Lung (tissue), 12 donors: Measurements from ENCODE around the gene HNRNPAB. TPM values are rescaled to one million over a fixed set of nuclear protein-coding genes. Genes with fewer than 3 reads are reported as not detected.

Experiments
- ATAC-seq: fragments of 200-7000 bp; cut with Tn5 transposase; one replicate; pipeline ENCODE4 v1.9.1; 2020; ENCODE audit warnings: moderate number of reproducible peaks; ENCODE audit not compliant: insufficient read depth, low FRiP score
- DNase-seq, 3 donors: peaks; one replicate each; pipeline ENCODE4 v3.0.0-alpha.2; 2013 to 2017
- H3K27ac ChIP-seq, 2 donors: one replicate each; pipeline ENCODE4 v1.5.1; 2013; ENCODE audit warnings: mild to moderate bottlenecking in 2 of 2, moderate library complexity in 2 of 2, control low read depth in 1 of 2, inconsistent platforms in 1 of 2, low read depth in 1 of 2, low read length in 1 of 2
- H3K27me3 ChIP-seq, 3 donors: one replicate each; pipeline ENCODE4 v1.5.1; 2013; ENCODE audit warnings: low read length in 2 of 3; ENCODE audit not compliant: control insufficient read depth in 3 of 3, insufficient read depth in 3 of 3
- H3K36me3 ChIP-seq, 4 donors: one replicate each; pipeline ENCODE4 v1.5.1; 2013; ENCODE audit warnings: low read length in 4 of 4, mild to moderate bottlenecking in 1 of 4, moderate library complexity in 1 of 4; ENCODE audit not compliant: control insufficient read depth in 4 of 4, insufficient read depth in 4 of 4
- H3K4me1 ChIP-seq, 5 donors: one replicate each; pipeline ENCODE4 v1.5.1; 2013; ENCODE audit warnings: low read length in 5 of 5, mild to moderate bottlenecking in 2 of 5, moderate library complexity in 1 of 5; ENCODE audit not compliant: control insufficient read depth in 5 of 5, insufficient read depth in 5 of 5
- H3K4me3 ChIP-seq: one replicate; pipeline ENCODE4 v1.5.1; 2013; ENCODE audit warnings: mild to moderate bottlenecking, control low read depth, moderate library complexity
- H3K9ac ChIP-seq, 2 donors: one replicate each; pipeline ENCODE4 v1.5.1; 2013; ENCODE audit warnings: low read length in 2 of 2, control low read depth in 1 of 2; ENCODE audit not compliant: insufficient read depth in 1 of 2
- H3K9me3 ChIP-seq, 4 donors: one replicate each; pipeline ENCODE4 v1.5.1; 2013; ENCODE audit warnings: low read length in 3 of 4, mild to moderate bottlenecking in 1 of 4, moderate library complexity in 1 of 4; ENCODE audit not compliant: control insufficient read depth in 4 of 4, insufficient read depth in 3 of 4
- CTCF ChIP-seq: IDR thresholded peaks from 2 replicates; pipeline ENCODE4 v1.5.1; 2012; ENCODE audit warnings: mild to moderate bottlenecking; ENCODE audit errors: control extremely low read depth, extremely low read depth
- WGBS, 2 donors: extraction: QIAGEN DNeasy Blood & Tissue Kit; methylation state at CpG; one replicate each; pipeline ENCODE4 v1.1.7; 2013; 5-methylcytosine and 5-hydroxymethylcytosine counted together
- polyA plus RNA-seq, 2 donors: library from polyadenylated mRNA; stranded (reverse); fragments of 200-250 nt; gene quantifications; one replicate each; pipeline ENCODE4 v1.2.1, GENCODE V29; 2013
- total RNA-seq, 2 donors: library from RNA; depleted of rRNA in 1 of 2; stranded (reverse); fragments of >200 nt in 1 of 2; gene quantifications; one replicate each; pipeline ENCODE4 v1.2.1, GENCODE V29; 2014 to 2021
- donor health status: control.
- donor health status: control.
- donor health status: Bipolar disorder and iron deficiency.
- donor health status: healthy.
- donor health status: DM: yes; HTN: yes; CAD: no.

HNRNPAB gene
- total and polyA plus RNA-seq, 4 donors: 35.9 to 168 (median 131) TPM

GRCh38 chr5:178221282-178221681 lies 16.9 kb downstream of the HNRNPAB start:
- ATAC-seq: no peak
- 49 to 61% methylated on average over 3 of the region's 3 CpGs for WGBS, 2 donors
- H3K9ac ChIP-seq: no peak overlapping the region
- peaks cover 0 to 2% (median 0%) of the 10 kb centered on the region in 4 donors for H3K9me3 ChIP-seq
- peaks cover 0 to 13% (median 5%) of the 10 kb centered on the region in 5 donors for H3K4me1 ChIP-seq
- H3K4me3 ChIP-seq: no peak overlapping the region
- TF ChIP-seq CTCF: no peak
- no peaks in the 10 kb centered on the region for H3K27me3 ChIP-seq
- H3K27ac ChIP-seq: no peak overlapping the region
- peaks cover 3 to 27% (median 22%) of the 10 kb centered on the region in 4 donors for H3K36me3 ChIP-seq
- DNase-seq: no peak

- DNase-seq (no peak), ATAC-seq (no peak)
- H3K9ac ChIP-seq: no peak overlapping the region
These were observed 17.5 kb downstream of the HNRNPAB start for GRCh38 chr5:178221853-178222252.

GRCh38 chr5:178222292-178222691 lies 18.0 kb downstream of the HNRNPAB start:
- Histone ChIP-seq H3K9ac (no peak overlapping the region), H3K27ac (no peak overlapping the region), H3K4me3 (no peak overlapping the region), H3K4me1 (peaks cover 0 to 13% (median 5%) of the 10 kb centered on the region in 5 donors), H3K36me3 (peaks cover 4 to 27% (median 18%) of the 10 kb centered on the region in 4 donors), H3K27me3 (no peaks in the 10 kb centered on the region), H3K9me3 (peaks cover 0 to 2% (median under 1%) of the 10 kb centered on the region in 4 donors)
- no peak for ATAC-seq
- TF ChIP-seq CTCF: no peak
- 97% methylated on average over 15 of the region's 15 CpGs for WGBS, 2 donors
- no peak for DNase-seq

More at GRCh38 chr5:178221853-178222252, 17.5 kb downstream of the HNRNPAB start:
- Histone ChIP-seq H3K9me3 (peaks cover 0 to 2% (median 0%) of the 10 kb centered on the region in 4 donors), H3K27ac (no peak overlapping the region), H3K36me3 (peaks cover 3 to 26% (median 18%) of the 10 kb centered on the region in 4 donors), H3K27me3 (no peaks in the 10 kb centered on the region), H3K4me3 (no peak overlapping the region), H3K4me1 (peaks cover 0 to 13% (median 5%) of the 10 kb centered on the region in 5 donors)
- no peak for TF ChIP-seq CTCF
- WGBS, 2 donors: 76 to 78% methylated on average over 5 of the region's 5 CpGs
